Stimulated activated naive B cell treated with anti-CD40 and anti-IgM and Interleukin-4, amounts not matched to agents 10 μg/mL and 1 μg/mL and 100 μg/mL, for 72 hours (primary cell): ENCODE results near the gene CD82.

ENCODE experiments used
- ATAC-seq, 2 donors: fragments of 150-1000 bp; cut with Tn5 transposase; replicated peaks; 2 replicates each; pipeline ENCODE4 v1.10.0; 2021; ENCODE audit warnings: moderate library complexity in 1 of 2
- DNase-seq: peaks from one replicate; pipeline ENCODE4 v3.0.0; 2021
- H3K27ac Mint-ChIP-seq: one replicate; pipeline ENCODE4 v1.8.0; 2022; ENCODE audit warnings: mild to moderate bottlenecking, mixed read lengths
- H3K27me3 Mint-ChIP-seq, 2 donors: one replicate each; pipeline ENCODE4 v1.8.0; 2022; ENCODE audit warnings: mixed read lengths in 2 of 2
- H3K36me3 Mint-ChIP-seq, 2 donors: one replicate each; pipeline ENCODE4 v1.8.0; 2022; ENCODE audit warnings: mixed read lengths in 2 of 2, mild to moderate bottlenecking in 1 of 2
- H3K4me1 Mint-ChIP-seq, 2 donors: one replicate each; pipeline ENCODE4 v1.8.0; 2022; ENCODE audit warnings: mixed read lengths in 2 of 2, mild to moderate bottlenecking in 1 of 2
- H3K4me3 Mint-ChIP-seq, 2 donors: one replicate each; pipeline ENCODE4 v1.8.0; 2022; ENCODE audit warnings: mild to moderate bottlenecking in 2 of 2, mixed read lengths in 2 of 2, moderate library complexity in 1 of 2
- H3K9me3 Mint-ChIP-seq, 2 donors: one replicate each; pipeline ENCODE4 v1.8.0; 2022; ENCODE audit warnings: mixed read lengths in 2 of 2, mild to moderate bottlenecking in 1 of 2

Gene CD82

GRCh38 chr11:44572436-44572835, 7.0 kb downstream of the CD82 start:
- Mint-ChIP-seq H3K27me3 (no peaks in the 10 kb centered on the region), H3K4me3 (peak overlapping the region; percentile 61 to 73), H3K9me3 (peaks cover 0 to 4% of the 10 kb centered on the region in 2 donors), H3K4me1 (peaks cover 87 to 98% of the 10 kb centered on the region in 2 donors), H3K36me3 (peaks cover 40 to 63% of the 10 kb centered on the region in 2 donors), H3K27ac (peak overlapping the region; percentile 95)
- DNase-seq (no peak), ATAC-seq (no peak)

- peaks cover 86 to 98% of the 10 kb centered on the region in 2 donors for H3K4me1 Mint-ChIP-seq
- no peak for ATAC-seq
- DNase-seq, result no peak
- peak overlapping the region; percentile 61 to 73 for H3K4me3 Mint-ChIP-seq
- no peaks in the 10 kb centered on the region for H3K27me3 Mint-ChIP-seq
- peaks cover 35 to 59% of the 10 kb centered on the region in 2 donors for H3K36me3 Mint-ChIP-seq
- H3K27ac Mint-ChIP-seq, result peak overlapping the region; percentile 95
- peaks cover 0 to under 1% of the 10 kb centered on the region in 2 donors for H3K9me3 Mint-ChIP-seq
Measured at GRCh38 chr11:44572884-44573283, 7.4 kb downstream of the CD82 start.

- ATAC-seq (no peak), DNase-seq (no peak)
- Mint-ChIP-seq H3K4me1 (peaks cover 85 to 98% of the 10 kb centered on the region in 2 donors), H3K27ac (peak overlapping the region; percentile 95), H3K4me3 (peak overlapping the region; percentile 73 to 76), H3K9me3 (no peaks in the 10 kb centered on the region), H3K36me3 (peaks cover 35 to 58% of the 10 kb centered on the region in 2 donors), H3K27me3 (no peaks in the 10 kb centered on the region)
Measured at GRCh38 chr11:44573333-44573732, 7.9 kb downstream of the CD82 start.

GRCh38 chr11:44574610-44575287, 9.3 kb downstream of the CD82 start:
- Mint-ChIP-seq H3K9me3 (no peaks in the 10 kb centered on the region), H3K4me3 (peak overlapping the region; percentile 73 to 76), H3K36me3 (peaks cover 40 to 61% of the 10 kb centered on the region in 2 donors), H3K27ac (peak overlapping the region; percentile 95), H3K4me1 (peaks cover 80 to 98% of the 10 kb centered on the region in 2 donors), H3K27me3 (no peaks in the 10 kb centered on the region)
- no peak for DNase-seq
- peak; percentile 62 to 64 for ATAC-seq

- peak overlapping the region; percentile 95 for H3K27ac Mint-ChIP-seq
- no peaks in the 10 kb centered on the region for H3K27me3 Mint-ChIP-seq
- H3K9me3 Mint-ChIP-seq, result no peaks in the 10 kb centered on the region
- ATAC-seq, result peak; percentile 15 to 20
- peaks cover 42 to 63% of the 10 kb centered on the region in 2 donors for H3K36me3 Mint-ChIP-seq
- H3K4me1 Mint-ChIP-seq, result peaks cover 80 to 98% of the 10 kb centered on the region in 2 donors
- peak overlapping the region; percentile 73 to 76 for H3K4me3 Mint-ChIP-seq
- no peak for DNase-seq
Measured at GRCh38 chr11:44575288-44575672, 9.8 kb downstream of the CD82 start.

GRCh38 chr11:44575962-44576361, 10.5 kb downstream of the CD82 start:
- no peaks in the 10 kb centered on the region for H3K27me3 Mint-ChIP-seq
- DNase-seq, result no peak
- peak overlapping the region; percentile 3 to 6 for H3K4me3 Mint-ChIP-seq
- peaks cover 38 to 61% of the 10 kb centered on the region in 2 donors for H3K36me3 Mint-ChIP-seq
- no peaks in the 10 kb centered on the region for H3K9me3 Mint-ChIP-seq
- ATAC-seq, result no peak
- peaks cover 77 to 94% of the 10 kb centered on the region in 2 donors for H3K4me1 Mint-ChIP-seq
- peak overlapping the region; percentile 82 for H3K27ac Mint-ChIP-seq

GRCh38 chr11:44576656-44577055, 11.2 kb downstream of the CD82 start:
- Mint-ChIP-seq H3K27ac (peak overlapping the region; percentile 27), H3K4me1 (peaks cover 74 to 93% of the 10 kb centered on the region in 2 donors), H3K9me3 (no peaks in the 10 kb centered on the region), H3K36me3 (peaks cover 37 to 66% of the 10 kb centered on the region in 2 donors), H3K4me3 (no peak overlapping the region), H3K27me3 (no peaks in the 10 kb centered on the region)
- no peak for ATAC-seq
- DNase-seq, result no peak

- ATAC-seq (peak in 1 of 2 donors; percentile 21), DNase-seq (no peak)
- no peaks in the 10 kb centered on the region for H3K27me3 Mint-ChIP-seq
- H3K4me3 Mint-ChIP-seq, result peak overlapping the region; percentile 61 to 66
- H3K4me1 Mint-ChIP-seq, result peaks cover 73 to 93% of the 10 kb centered on the region in 2 donors
- H3K27ac Mint-ChIP-seq, result peak overlapping the region; percentile 39
- no peaks in the 10 kb centered on the region for H3K9me3 Mint-ChIP-seq
- H3K36me3 Mint-ChIP-seq, result peaks cover 40 to 66% of the 10 kb centered on the region in 2 donors
Measured at GRCh38 chr11:44577231-44577830, 11.9 kb downstream of the CD82 start.

- H3K9me3 Mint-ChIP-seq, result no peaks in the 10 kb centered on the region
- peak overlapping the region; percentile 39 to 66 for H3K4me3 Mint-ChIP-seq
- H3K36me3 Mint-ChIP-seq, result peaks cover 40 to 66% of the 10 kb centered on the region in 2 donors
- no peaks in the 10 kb centered on the region for H3K27me3 Mint-ChIP-seq
- peak overlapping the region; percentile 39 for H3K27ac Mint-ChIP-seq
- DNase-seq (no peak), ATAC-seq (peak; percentile 84 to 90)
- peaks cover 67 to 91% of the 10 kb centered on the region in 2 donors for H3K4me1 Mint-ChIP-seq
Measured at GRCh38 chr11:44578279-44578678, 12.8 kb downstream of the CD82 start.

- ATAC-seq, result no peak
- Mint-ChIP-seq H3K36me3 (peaks cover 42 to 63% of the 10 kb centered on the region in 2 donors), H3K4me3 (no peak overlapping the region), H3K27ac (no peak overlapping the region), H3K4me1 (peaks cover 56 to 81% of the 10 kb centered on the region in 2 donors), H3K9me3 (no peaks in the 10 kb centered on the region), H3K27me3 (no peaks in the 10 kb centered on the region)
- no peak for DNase-seq
Measured at GRCh38 chr11:44579302-44579761, 13.9 kb downstream of the CD82 start.

GRCh38 chr11:44580701-44581100, 15.2 kb downstream of the CD82 start:
- DNase-seq (no peak), ATAC-seq (no peak)
- H3K4me1 Mint-ChIP-seq, result peaks cover 48 to 73% of the 10 kb centered on the region in 2 donors
- H3K27me3 Mint-ChIP-seq, result no peaks in the 10 kb centered on the region
- no peak overlapping the region for H3K27ac Mint-ChIP-seq
- H3K4me3 Mint-ChIP-seq, result no peak overlapping the region
- H3K9me3 Mint-ChIP-seq, result no peaks in the 10 kb centered on the region
- H3K36me3 Mint-ChIP-seq, result peaks cover 54 to 63% of the 10 kb centered on the region in 2 donors

- H3K4me1 Mint-ChIP-seq, result peaks cover 42 to 68% of the 10 kb centered on the region in 2 donors
- ATAC-seq (no peak), DNase-seq (no peak)
- H3K36me3 Mint-ChIP-seq, result peaks cover 53 to 63% of the 10 kb centered on the region in 2 donors
- no peak overlapping the region for H3K27ac Mint-ChIP-seq
- no peaks in the 10 kb centered on the region for H3K9me3 Mint-ChIP-seq
- H3K27me3 Mint-ChIP-seq, result no peaks in the 10 kb centered on the region
- H3K4me3 Mint-ChIP-seq, result no peak overlapping the region
Measured at GRCh38 chr11:44581246-44581645, 15.8 kb downstream of the CD82 start.

GRCh38 chr11:44582641-44583352, 17.3 kb downstream of the CD82 start:
- Mint-ChIP-seq H3K27ac (peak overlapping the region; percentile 37), H3K4me3 (no peak overlapping the region), H3K9me3 (no peaks in the 10 kb centered on the region), H3K4me1 (peaks cover 37 to 60% of the 10 kb centered on the region in 2 donors), H3K27me3 (no peaks in the 10 kb centered on the region), H3K36me3 (peaks cover 60 to 70% of the 10 kb centered on the region in 2 donors)
- DNase-seq (no peak), ATAC-seq (no peak)

- Mint-ChIP-seq H3K4me1 (peaks cover 36 to 56% of the 10 kb centered on the region in 2 donors), H3K36me3 (peaks cover 61 to 72% of the 10 kb centered on the region in 2 donors), H3K4me3 (no peak overlapping the region), H3K9me3 (no peaks in the 10 kb centered on the region), H3K27ac (peak overlapping the region; percentile 9), H3K27me3 (no peaks in the 10 kb centered on the region)
- ATAC-seq, result no peak
- DNase-seq, result no peak
Measured at GRCh38 chr11:44583353-44583669, 17.8 kb downstream of the CD82 start.
